Activated B cell treated with CpG ODN at 0.5 μM for 24 hours (primary cell): ENCODE results near the gene AKAP13. TPM values are rescaled to one million over a fixed set of nuclear protein-coding genes. Genes with fewer than 3 reads are reported as not detected.

Source experiments
- ATAC-seq: fragments of 200-7000 bp; cut with Tn5 transposase; one replicate; pipeline ENCODE4 v1.10.0; 2021; ENCODE audit warnings: low read depth, mild to moderate bottlenecking, moderate library complexity
- CTCF ChIA-PET: fragments of 350-600 bp; sonication (Branson Sonifier 250); formaldehyde crosslinking; loops from one replicate; lab custom pipeline; 2021; ENCODE audit warnings: antibody characterized with exemption; lab: Charles Lee
- POLR2A ChIA-PET: fragments of 350-600 bp; sonication (Branson Sonifier 250); formaldehyde crosslinking; loops from one replicate; lab custom pipeline; 2021; ENCODE audit warnings: antibody characterized with exemption; lab: Charles Lee
- DNase-seq: peaks from one replicate; pipeline ENCODE4 v3.0.0; 2022
- H3K27ac Mint-ChIP-seq: one replicate; pipeline ENCODE4 v1.8.0; 2020; ENCODE audit warnings: mixed read lengths
- H3K27me3 Mint-ChIP-seq: one replicate; pipeline ENCODE4 v1.8.0; 2021; ENCODE audit warnings: mixed read lengths
- H3K36me3 Mint-ChIP-seq: one replicate; pipeline ENCODE4 v1.8.0; 2021; ENCODE audit warnings: low read depth, mixed read lengths
- H3K4me1 Mint-ChIP-seq: one replicate; pipeline ENCODE4 v1.8.0; 2021; ENCODE audit warnings: mixed read lengths
- H3K4me3 Mint-ChIP-seq: one replicate; pipeline ENCODE4 v1.8.0; 2020; ENCODE audit warnings: mild to moderate bottlenecking, mixed read lengths
- H3K9me3 Mint-ChIP-seq: one replicate; pipeline ENCODE4 v1.8.0; 2020; ENCODE audit warnings: mixed read lengths
- intact Hi-C: fragments of 100-400 bp; cut with micrococcal nuclease; formaldehyde crosslinking; loops from one replicate; pipeline ENCODE4 v1.15.1; 2024
- total RNA-seq: library from RNA; stranded (reverse); gene quantifications from 2 replicates; pipeline ENCODE4 v1.2.3, GENCODE V29; 2022
- TF ChIP-seq, protein P1 (sequence below): fragments of 200-600 bp; IDR thresholded peaks from one replicate; pipeline ENCODE4 v1.8.0; 2022; ENCODE audit warnings: antibody characterized with exemption, mild to moderate bottlenecking

AKAP13 gene
- total RNA-seq, 1 donor from 2014 or later = 290 TPM

DNA sequence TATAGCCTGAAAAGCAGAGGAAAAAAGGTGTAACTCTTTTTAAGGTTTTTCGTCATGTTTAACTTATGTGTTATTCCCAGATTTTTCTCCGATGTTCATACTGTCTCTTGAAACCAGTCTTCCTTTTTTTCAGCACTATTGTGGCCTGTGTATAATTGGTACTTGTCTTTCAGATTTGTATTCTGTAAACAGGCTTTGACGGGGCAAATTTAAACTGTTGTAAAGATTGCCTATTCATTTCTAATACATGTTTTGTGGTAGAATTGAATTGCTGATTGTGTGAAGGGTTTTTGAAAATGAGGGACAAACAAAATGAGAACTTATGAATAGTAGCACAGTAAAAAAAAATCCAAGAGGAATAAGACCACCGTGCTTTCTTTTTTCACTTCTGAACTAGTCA, 33.6 kb downstream of the AKAP13 start:
- Mint-ChIP-seq H3K4me1 (peaks cover 73% of the 10 kb centered on the region), H3K4me3 (peak overlapping the region; percentile 9), H3K36me3 (peaks cover 14% of the 10 kb centered on the region), H3K27ac (peak overlapping the region; percentile 77), H3K27me3 (no peaks in the 10 kb centered on the region), H3K9me3 (no peaks in the 10 kb centered on the region)
- no peak for ATAC-seq
- intact Hi-C loops = loop anchor here (1.0 kb wide), 2 partner anchors 26 to 118 kb away; no protein-coding TSS in a partner anchor
- POLR2A ChIA-PET = interaction anchor here (0.6 to 17.2 kb wide), 15 partner anchors 9 to 276 kb away, joined by 3 to 395 read pairs (median 6); partner anchors contain the start of gene AKAP13
- no peak for DNase-seq
- TF ChIP-seq, protein P1, sequence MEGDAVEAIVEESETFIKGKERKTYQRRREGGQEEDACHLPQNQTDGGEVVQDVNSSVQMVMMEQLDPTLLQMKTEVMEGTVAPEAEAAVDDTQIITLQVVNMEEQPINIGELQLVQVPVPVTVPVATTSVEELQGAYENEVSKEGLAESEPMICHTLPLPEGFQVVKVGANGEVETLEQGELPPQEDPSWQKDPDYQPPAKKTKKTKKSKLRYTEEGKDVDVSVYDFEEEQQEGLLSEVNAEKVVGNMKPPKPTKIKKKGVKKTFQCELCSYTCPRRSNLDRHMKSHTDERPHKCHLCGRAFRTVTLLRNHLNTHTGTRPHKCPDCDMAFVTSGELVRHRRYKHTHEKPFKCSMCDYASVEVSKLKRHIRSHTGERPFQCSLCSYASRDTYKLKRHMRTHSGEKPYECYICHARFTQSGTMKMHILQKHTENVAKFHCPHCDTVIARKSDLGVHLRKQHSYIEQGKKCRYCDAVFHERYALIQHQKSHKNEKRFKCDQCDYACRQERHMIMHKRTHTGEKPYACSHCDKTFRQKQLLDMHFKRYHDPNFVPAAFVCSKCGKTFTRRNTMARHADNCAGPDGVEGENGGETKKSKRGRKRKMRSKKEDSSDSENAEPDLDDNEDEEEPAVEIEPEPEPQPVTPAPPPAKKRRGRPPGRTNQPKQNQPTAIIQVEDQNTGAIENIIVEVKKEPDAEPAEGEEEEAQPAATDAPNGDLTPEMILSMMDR = no peak
- CTCF ChIA-PET = interaction anchor here (0.5 to 8.2 kb wide), 32 partner anchors 10 to 276 kb away, joined by 3 to 218 read pairs (median 6); partner anchors contain the start of gene AKAP13

DNA sequence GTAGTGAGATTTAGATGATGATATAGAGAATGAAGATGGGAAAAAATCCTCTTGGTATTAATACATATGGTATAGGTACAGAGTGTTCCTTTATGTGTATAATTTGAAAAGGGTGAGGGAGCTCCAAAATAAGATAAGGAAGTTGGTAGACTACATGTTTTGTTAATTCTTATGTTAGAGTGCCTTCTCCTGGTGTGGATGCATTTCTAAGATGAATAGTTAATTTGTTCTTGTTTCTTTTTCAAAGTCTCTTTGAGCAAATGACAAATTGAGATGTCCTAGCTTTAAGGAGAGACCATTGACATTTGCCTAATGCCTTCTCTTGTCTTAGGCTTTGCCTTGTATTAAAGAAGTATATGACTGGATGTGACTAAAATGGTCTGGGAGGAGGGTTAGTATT, 34.1 kb downstream of the AKAP13 start:
- Mint-ChIP-seq H3K27ac (peak overlapping the region; percentile 77), H3K9me3 (no peaks in the 10 kb centered on the region), H3K27me3 (no peaks in the 10 kb centered on the region), H3K4me1 (peaks cover 76% of the 10 kb centered on the region), H3K36me3 (peaks cover 17% of the 10 kb centered on the region), H3K4me3 (peak overlapping the region; percentile 9)
- ATAC-seq (no peak), DNase-seq (no peak)
- intact Hi-C loops = loop anchor here (1.0 kb wide), 2 partner anchors 26 to 118 kb away; no protein-coding TSS in a partner anchor
- TF ChIP-seq, protein P1 = no peak
- CTCF ChIA-PET = interaction anchor here (0.7 to 8.2 kb wide), 32 partner anchors 10 to 275 kb away, joined by 3 to 218 read pairs (median 6); partner anchors contain the start of gene AKAP13
- POLR2A ChIA-PET = interaction anchor here (0.8 to 17.2 kb wide), 10 partner anchors 10 to 117 kb away, joined by 3 to 395 read pairs (median 16); partner anchors contain the start of gene AKAP13

DNA sequence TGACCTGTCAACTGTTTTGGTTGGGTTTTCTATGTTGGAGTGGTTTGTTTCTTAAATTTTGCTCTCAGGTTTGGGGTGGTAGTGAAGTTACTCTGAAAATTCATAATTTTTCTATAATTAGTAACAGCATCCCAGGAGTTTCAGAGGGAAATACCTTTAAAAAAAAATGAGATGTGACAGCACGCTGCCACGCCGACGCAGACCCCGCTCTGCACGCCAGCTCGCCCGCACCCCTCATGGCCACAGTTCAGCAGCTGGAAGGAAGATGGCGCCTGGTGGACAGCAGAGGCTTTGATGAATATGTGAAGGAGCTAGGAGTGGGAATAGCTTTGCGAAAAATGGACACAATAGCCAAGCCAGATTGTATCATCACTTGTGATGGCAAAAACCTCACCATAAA, 34.6 kb downstream of the AKAP13 start:
- ChIA-PET POLR2A (interaction anchor here (0.8 to 17.2 kb wide), 7 partner anchors 10 to 117 kb away, joined by 3 to 395 read pairs (median 28); partner anchors contain the start of gene AKAP13), CTCF (interaction anchor here (1.0 to 8.2 kb wide), 20 partner anchors 11 to 128 kb away, joined by 3 to 218 read pairs (median 6); partner anchors contain the start of gene AKAP13)
- DNase-seq (no peak), ATAC-seq (no peak)
- Mint-ChIP-seq H3K36me3 (peaks cover 17% of the 10 kb centered on the region), H3K27ac (peak overlapping the region; percentile 77), H3K27me3 (no peaks in the 10 kb centered on the region), H3K4me1 (peaks cover 76% of the 10 kb centered on the region), H3K4me3 (no peak overlapping the region), H3K9me3 (no peaks in the 10 kb centered on the region)
- intact Hi-C loops = loop anchor here (1.0 kb wide), 2 partner anchors 27 to 119 kb away; no protein-coding TSS in a partner anchor
- TF ChIP-seq, protein P1 = no peak

DNA sequence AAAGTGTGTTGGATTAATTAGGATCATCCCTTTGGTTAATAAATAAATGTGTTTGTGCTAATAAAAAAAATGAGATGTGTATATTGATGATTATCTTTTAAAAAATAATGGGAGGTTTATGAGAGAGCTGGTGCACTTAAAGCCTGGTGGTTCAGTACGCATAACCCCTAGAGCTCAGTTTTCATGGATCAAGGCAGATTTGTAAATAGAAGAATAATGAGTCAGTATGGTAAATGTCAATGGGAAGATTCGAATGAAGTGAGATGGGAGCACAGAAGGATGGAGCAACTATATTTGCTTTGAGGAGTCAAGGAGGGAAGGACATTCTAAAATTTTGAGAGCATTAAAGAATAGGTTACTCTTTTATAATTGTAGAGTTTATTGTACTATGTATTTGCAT, 35.4 kb downstream of the AKAP13 start:
- Mint-ChIP-seq H3K27me3 (no peaks in the 10 kb centered on the region), H3K27ac (peak overlapping the region; percentile 3), H3K4me1 (peaks cover 75% of the 10 kb centered on the region), H3K4me3 (no peak overlapping the region), H3K36me3 (peaks cover 11% of the 10 kb centered on the region), H3K9me3 (no peaks in the 10 kb centered on the region)
- no peak for DNase-seq
- ChIA-PET POLR2A (interaction anchor here (4.1 to 17.2 kb wide), 3 partner anchors 33 to 118 kb away, joined by 43 to 395 read pairs (median 94); partner anchors contain the start of gene AKAP13), CTCF (interaction anchor here (1.0 to 8.2 kb wide), 7 partner anchors 11 to 118 kb away, joined by 3 to 218 read pairs (median 9); no protein-coding TSS in a partner anchor)
- TF ChIP-seq, protein P1 = no peak
- intact Hi-C loops = no loop called here
- no peak for ATAC-seq

DNA sequence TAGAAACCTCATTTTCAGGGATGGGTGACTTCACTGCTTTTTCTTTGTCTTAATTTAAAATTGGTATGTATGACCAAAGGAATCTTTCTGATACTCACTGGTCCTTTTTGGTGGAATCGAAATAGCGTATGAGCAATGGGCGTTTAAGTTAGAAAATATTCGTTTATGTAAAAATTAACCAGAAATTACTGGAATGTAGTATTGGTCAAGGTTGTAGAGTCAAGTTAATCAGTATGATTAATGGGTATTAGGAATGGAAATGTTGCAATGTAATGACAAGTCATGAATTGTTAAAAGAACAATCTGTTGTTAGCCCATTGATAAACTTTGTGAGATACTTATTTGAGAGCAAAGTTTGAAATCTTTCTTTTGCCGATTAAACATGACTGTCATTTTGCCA, 36.9 kb downstream of the AKAP13 start:
- ChIA-PET POLR2A (no interaction called here), CTCF (interaction anchor here (1.1 to 8.2 kb wide), 4 partner anchors 13 to 120 kb away, joined by 3 to 218 read pairs (median 78); no protein-coding TSS in a partner anchor)
- ATAC-seq = no peak
- Mint-ChIP-seq H3K9me3 (no peaks in the 10 kb centered on the region), H3K36me3 (peaks cover 6% of the 10 kb centered on the region), H3K4me1 (peaks cover 76% of the 10 kb centered on the region), H3K27me3 (no peaks in the 10 kb centered on the region), H3K27ac (no peak overlapping the region), H3K4me3 (no peak overlapping the region)
- intact Hi-C loops = no loop called here
- DNase-seq = no peak
- TF ChIP-seq, protein P1 = no peak
